Panc1 (cell line): ENCODE data around the gene RSU1. TPM values are rescaled to one million over a fixed set of nuclear protein-coding genes. Genes with fewer than 3 reads are reported as not detected.

Source experiments
- ATAC-seq: fragments of 200-7000 bp; cut with Tn5 transposase; 2 replicates; pipeline ENCODE4 v1.9.1; 2020; ENCODE audit warnings: mild to moderate bottlenecking, moderate library complexity
- BruUV-seq: library from RNA; stranded (reverse); fragments of 400-500 nt; replicated peaks from 2 replicates; lab custom pipeline; 2021; lab: Mats Ljungman, UMichigan
- CTCF ChIA-PET: fragments of 300-600 bp; sonication (Branson Sonifier 250); formaldehyde crosslinking; loops from one replicate; lab custom pipeline; 2022; ENCODE audit warnings: antibody characterized with exemption; lab: Charles Lee
- POLR2A ChIA-PET: fragments of 300-600 bp; sonication (Branson Sonifier 250); formaldehyde crosslinking; loops from one replicate; lab custom pipeline; 2022; ENCODE audit warnings: antibody characterized with exemption; lab: Charles Lee
- DNase-seq: peaks from one replicate; pipeline ENCODE4 v3.0.0-alpha.2; 2010; ENCODE audit warnings: low read depth, low spot score
- H3K27ac ChIP-seq: 2 replicates; pipeline ENCODE4 v1.5.1; 2011; ENCODE audit warnings: mild to moderate bottlenecking, low read length, inconsistent platforms
- H3K27me3 ChIP-seq: fragments of 200-500 bp; sonication (Bioruptor generic); 2 replicates; pipeline ENCODE4 v1.6.0; 2014; ENCODE audit warnings: low read length, inconsistent platforms; ENCODE audit not compliant: control insufficient read depth, insufficient read depth
- H3K36me3 ChIP-seq: fragments of 200-500 bp; sonication (Bioruptor generic); 2 replicates; pipeline ENCODE4 v1.5.1; 2014; ENCODE audit warnings: inconsistent platforms, mild to moderate bottlenecking, low read length, moderate library complexity; ENCODE audit not compliant: control insufficient read depth, insufficient read depth
- H3K4me1 ChIP-seq: 2 replicates; pipeline ENCODE4 v1.5.1; 2011; ENCODE audit warnings: inconsistent platforms, mild to moderate bottlenecking, low read length, moderate library complexity; ENCODE audit not compliant: control insufficient read depth, insufficient read depth
- H3K4me3 ChIP-seq, 2 experiments: 2 replicates each; pipeline ENCODE4 v1.5.1; 2011 to 2012; ENCODE audit warnings: low read depth in 2 of 2, low read length in 2 of 2, mild to moderate bottlenecking in 2 of 2, inconsistent platforms in 1 of 2, moderate library complexity in 1 of 2
- H3K9me3 ChIP-seq: fragments of 200-500 bp; sonication (Bioruptor generic); 2 replicates; pipeline ENCODE4 v1.5.1; 2014; ENCODE audit warnings: low read depth, mild to moderate bottlenecking, inconsistent platforms, low read length, moderate library complexity; ENCODE audit not compliant: control insufficient read depth, insufficient read depth
- CTCF ChIP-seq: fragments of 450-650 bp; IDR thresholded peaks from 2 replicates; pipeline ENCODE4 v1.5.1; 2017; ENCODE audit warnings: mild to moderate bottlenecking
- POLR2AphosphoS5 ChIP-seq: IDR thresholded peaks from 2 replicates; pipeline ENCODE4 v1.6.1; 2012; ENCODE audit warnings: mild to moderate bottlenecking, low read depth, low read length, moderate library complexity
- REST ChIP-seq, 2 experiments: IDR thresholded peaks; 2 replicates each; pipeline ENCODE4 v1.6.1; 2011 to 2012; ENCODE audit warnings: low read depth in 2 of 2, control low read depth in 1 of 2, low read length in 1 of 2, mild to moderate bottlenecking in 1 of 2, moderate library complexity in 1 of 2; ENCODE audit not compliant: insufficient read depth in 1 of 2
- SIN3A ChIP-seq: IDR thresholded peaks from 2 replicates; pipeline ENCODE4 v1.6.1; 2012; ENCODE audit warnings: low read depth, mild to moderate bottlenecking, low read length, moderate library complexity, borderline replicate concordance; ENCODE audit not compliant: insufficient read depth
- TCF7L2 ChIP-seq: IDR thresholded peaks from 2 replicates; pipeline ENCODE4 v1.6.1; 2011; ENCODE audit warnings: mild to moderate bottlenecking, low read depth, low read length, inconsistent platforms
- in situ Hi-C: cut with HindIII; loops from 2 replicates; pipeline ENCODE4 v1.10.0; 2016; ENCODE audit warnings: low sequenced_read_pairs, low pct_unique_long_range_greater_than_20kb
- intact Hi-C: fragments of 100-400 bp; cut with micrococcal nuclease; formaldehyde crosslinking; loops from one replicate; pipeline ENCODE4 v1.10.0; 2022; ENCODE audit not compliant: unreplicated experiment
- total RNA-seq: library from RNA; stranded (reverse); gene quantifications from one replicate; pipeline ENCODE4 v1.2.1, GENCODE V29; 2021; ENCODE audit not compliant: unreplicated experiment

The RSU1 gene
- total RNA-seq, 1 experiment from 2014 or later = 55.6 TPM

GRCh38 chr10:16562891-16563290 is 254.3 kb downstream of the RSU1 start:
- BruUV-seq = no TSS peak
- CTCF ChIA-PET = no interaction called here
- in situ Hi-C loops = no loop called here

GRCh38 chr10:16559236-16559773 is 257.9 kb downstream of the RSU1 start:
- H3K36me3 ChIP-seq = no peaks in the 10 kb centered on the region
- intact Hi-C loops = no loop called here
- in situ Hi-C loops = no loop called here
- no peak for DNase-seq
- BruUV-seq = no TSS peak
- H3K4me3 ChIP-seq = no peak overlapping the region
- CTCF ChIA-PET = no interaction called here
- H3K9me3 ChIP-seq = no peaks in the 10 kb centered on the region
- no peaks in the 10 kb centered on the region for H3K27me3 ChIP-seq
- no peak for TF ChIP-seq CTCF
- no peak for TF ChIP-seq REST (IDR thresholded peaks at IDR 0.05; ENCODE audit: insufficient read depth in 1 of 2, low read depth in 2 of 2, low read length in 1 of 2)
- no peak for TF ChIP-seq TCF7L2
- TF ChIP-seq SIN3A = no peak
- no peak for TF ChIP-seq POLR2AphosphoS5
- no peaks in the 10 kb centered on the region for H3K4me1 ChIP-seq
- ATAC-seq = no peak
- H3K27ac ChIP-seq = no peak overlapping the region
- POLR2A ChIA-PET = no interaction called here

More at GRCh38 chr10:16562891-16563290, 254.3 kb downstream of the RSU1 start:
- Histone ChIP-seq H3K36me3 (no peaks in the 10 kb centered on the region), H3K9me3 (no peaks in the 10 kb centered on the region), H3K4me1 (no peaks in the 10 kb centered on the region), H3K27me3 (no peaks in the 10 kb centered on the region), H3K4me3 (no peak overlapping the region), H3K27ac (no peak overlapping the region)
- intact Hi-C loops = no loop called here
- POLR2A ChIA-PET = no interaction called here
- TF ChIP-seq POLR2AphosphoS5 (no peak), REST (IDR thresholded peaks at IDR 0.05; ENCODE audit: insufficient read depth in 1 of 2, low read depth in 2 of 2, low read length in 1 of 2) (no peak), SIN3A (no peak), TCF7L2 (no peak), CTCF (no peak)
- no peak for DNase-seq
- no peak for ATAC-seq
